GM23248 (cell line): Measurements from ENCODE around the gene CTNNA2. TPM values are rescaled to one million over a fixed set of nuclear protein-coding genes. Genes with fewer than 3 reads are reported as not detected.

Source experiments
- DNase-seq: peaks from one replicate; pipeline ENCODE4 v3.0.0-alpha.2; 2015
- H2AFZ ChIP-seq: fragments of 200-600 bp; sonication (generic); 2 replicates; pipeline ENCODE4 v1.6.1; 2016; ENCODE audit warnings: antibody characterized with exemption
- H3F3A ChIP-seq: fragments of 200-600 bp; sonication (generic); 2 replicates; pipeline ENCODE4 v1.6.1; 2016; ENCODE audit warnings: mild to moderate bottlenecking, antibody characterized with exemption, mixed run types; ENCODE audit not compliant: insufficient read depth
- H3K27ac ChIP-seq: fragments of 200-600 bp; sonication (generic); 2 replicates; pipeline ENCODE4 v1.5.1; 2016; ENCODE audit warnings: mild to moderate bottlenecking
- H3K27me3 ChIP-seq: fragments of 200-600 bp; sonication (generic); replicated peaks from 2 replicates; pipeline ENCODE4 v1.6.1; 2016; ENCODE audit warnings: mild to moderate bottlenecking; ENCODE audit not compliant: insufficient read depth
- H3K36me3 ChIP-seq: fragments of 200-600 bp; sonication (generic); 2 replicates; pipeline ENCODE4 v1.6.1; 2016; ENCODE audit warnings: low read depth, mild to moderate bottlenecking
- H3K4me1 ChIP-seq: fragments of 200-600 bp; sonication (generic); 2 replicates; pipeline ENCODE4 v1.6.1; 2016; ENCODE audit warnings: mild to moderate bottlenecking; ENCODE audit not compliant: insufficient read depth
- H3K4me2 ChIP-seq: fragments of 200-600 bp; sonication (generic); one replicate; pipeline ENCODE4 v1.6.1; 2016; ENCODE audit warnings: mild to moderate bottlenecking; ENCODE audit not compliant: unreplicated experiment
- H3K4me3 ChIP-seq: fragments of 200-600 bp; sonication (generic); 2 replicates; pipeline ENCODE4 v1.5.1; 2016; ENCODE audit warnings: mild to moderate bottlenecking
- H3K79me2 ChIP-seq: fragments of 200-600 bp; sonication (generic); 2 replicates; pipeline ENCODE4 v1.6.1; 2016; ENCODE audit warnings: mild to moderate bottlenecking; ENCODE audit not compliant: insufficient read depth
- H3K9ac ChIP-seq: fragments of 200-600 bp; sonication (generic); 2 replicates; pipeline ENCODE4 v1.6.1; 2016; ENCODE audit warnings: mild to moderate bottlenecking
- H3K9me2 ChIP-seq: fragments of 200-600 bp; sonication (generic); 2 replicates; pipeline ENCODE4 v1.6.1; 2016; ENCODE audit warnings: mixed run types, mild to moderate bottlenecking, moderate library complexity; ENCODE audit not compliant: insufficient read depth
- H3K9me3 ChIP-seq: fragments of 200-600 bp; sonication (generic); one replicate; pipeline ENCODE4 v1.6.1; 2017; ENCODE audit warnings: low read depth
- H4K20me1 ChIP-seq: fragments of 200-600 bp; sonication (generic); 2 replicates; pipeline ENCODE4 v1.6.0; 2016; ENCODE audit not compliant: insufficient read depth
- EZH2 ChIP-seq: fragments of 200-600 bp; sonication (generic); IDR thresholded peaks from 2 replicates; pipeline ENCODE4 v1.6.1; 2018; ENCODE audit warnings: antibody characterized with exemption, mild to moderate bottlenecking; ENCODE audit not compliant: insufficient read depth, poor library complexity, severe bottlenecking
- EZH2phosphoT487 ChIP-seq: fragments of 200-600 bp; sonication (generic); IDR thresholded peaks from 2 replicates; pipeline ENCODE4 v1.6.1; 2018; ENCODE audit warnings: antibody characterized with exemption, moderate library complexity, mild to moderate bottlenecking, low read depth; ENCODE audit not compliant: insufficient read depth
- WGBS, 2 experiments: methylation state at CpG; one replicate each; pipeline ENCODE4 v1.1.6; 2015 to 2017; ENCODE audit warnings: low lambda C conversion rate in 2 of 2, low coverage in 1 of 2; ENCODE audit errors: missing lambda C conversion rate in 2 of 2; 5-methylcytosine and 5-hydroxymethylcytosine counted together
- in situ Hi-C: fragments of 300-500 bp; cut with MboI; formaldehyde crosslinking; loops from 2 replicates; pipeline ENCODE4 v1.15.0; 2020
- polyA plus RNA-seq: library from polyadenylated mRNA; unstranded; fragments of >200 nt; fragmentation: Nextera tagmentation; extraction: Ambion mirVana; gene quantifications from 2 replicates; pipeline ENCODE4 v1.2.1, GENCODE V29; 2016
- total RNA-seq: library from RNA; depleted of rRNA; stranded (reverse); fragments of >200 nt; shearing (Covaris generic); gene quantifications from 2 replicates; pipeline ENCODE4 v1.2.3, GENCODE V29; 2014

Gene CTNNA2
- total and polyA plus RNA-seq, 2 experiments from 2014 or later, result not detected

DNA sequence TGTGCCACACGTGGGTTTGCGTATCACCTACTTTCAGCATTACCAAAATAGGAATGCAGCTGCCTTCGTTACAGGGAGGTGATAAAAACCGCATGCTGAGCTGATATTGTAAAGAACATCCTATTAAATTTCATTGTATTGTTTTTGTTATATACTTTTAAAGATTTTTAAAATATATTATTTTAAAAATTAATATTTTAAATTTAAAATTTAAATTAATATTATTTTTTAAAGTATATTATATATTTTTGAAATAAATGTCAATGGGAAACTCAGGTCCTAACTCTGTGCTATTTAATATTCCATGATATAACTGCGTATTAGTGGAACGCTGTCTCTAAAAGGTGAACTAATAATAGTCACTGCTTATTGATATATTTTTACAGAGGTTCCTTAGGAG lies 51.2 kb downstream of the CTNNA2 start:
- H4K20me1 ChIP-seq, result no peaks in the 10 kb centered on the region
- TF ChIP-seq EZH2phosphoT487, result no peak
- TF ChIP-seq EZH2, result no peak
- H3K4me3 ChIP-seq, result no peak overlapping the region
- H3K9ac ChIP-seq, result no peak overlapping the region
- H3K4me1 ChIP-seq, result no peaks in the 10 kb centered on the region
- H3F3A ChIP-seq, result no peaks in the 10 kb centered on the region
- no peak for DNase-seq
- no peak overlapping the region for H3K27ac ChIP-seq
- H3K9me2 ChIP-seq, result no peaks in the 10 kb centered on the region
- no peak overlapping the region for H3K4me2 ChIP-seq
- no peaks in the 10 kb centered on the region for H3K36me3 ChIP-seq
- 30 to 35% methylated on average over 6 of the region's 6 CpGs for WGBS, 2 experiments
- H3K9me3 ChIP-seq, result no peaks in the 10 kb centered on the region
- no peaks in the 10 kb centered on the region for H3K27me3 ChIP-seq
- in situ Hi-C loops, result no loop called here
- H3K79me2 ChIP-seq, result no peaks in the 10 kb centered on the region
- H2AFZ ChIP-seq, result no peak overlapping the region

- Histone ChIP-seq H3K27me3 (no peaks in the 10 kb centered on the region), H3F3A (no peaks in the 10 kb centered on the region), H3K4me1 (no peaks in the 10 kb centered on the region), H3K9me2 (no peaks in the 10 kb centered on the region), H3K4me2 (no peak overlapping the region), H3K9ac (no peak overlapping the region), H3K4me3 (no peak overlapping the region), H3K27ac (no peak overlapping the region), H3K9me3 (no peaks in the 10 kb centered on the region), H2AFZ (no peak overlapping the region), H3K79me2 (no peaks in the 10 kb centered on the region), H3K36me3 (no peaks in the 10 kb centered on the region), H4K20me1 (no peaks in the 10 kb centered on the region)
- TF ChIP-seq EZH2phosphoT487 (no peak), EZH2 (no peak)
- no peak for DNase-seq
- in situ Hi-C loops, result no loop called here
- WGBS, 2 experiments, result 6 to 9% methylated on average over 5 of the region's 5 CpGs
Observed at GRCh38 chr2:79569048-79569447, 56.2 kb downstream of the CTNNA2 start.

- Histone ChIP-seq H3K4me3 (no peak overlapping the region), H3K27me3 (no peaks in the 10 kb centered on the region), H3K9ac (no peak overlapping the region), H4K20me1 (no peaks in the 10 kb centered on the region), H3K4me2 (no peak overlapping the region), H3K9me3 (no peaks in the 10 kb centered on the region), H2AFZ (no peak overlapping the region), H3K79me2 (no peaks in the 10 kb centered on the region), H3F3A (no peaks in the 10 kb centered on the region), H3K27ac (no peak overlapping the region), H3K9me2 (no peaks in the 10 kb centered on the region), H3K4me1 (no peaks in the 10 kb centered on the region), H3K36me3 (no peaks in the 10 kb centered on the region)
- DNase-seq, result no peak
- in situ Hi-C loops, result no loop called here
- 10 to 14% methylated on average over 6 of the region's 6 CpGs for WGBS, 2 experiments
- TF ChIP-seq EZH2phosphoT487 (no peak), EZH2 (no peak)
Observed at GRCh38 chr2:79573895-79574674, 61.2 kb downstream of the CTNNA2 start.

- WGBS, 2 experiments, result 5 to 8% methylated on average over 4 of the region's 4 CpGs
- Histone ChIP-seq H3K4me2 (no peak overlapping the region), H2AFZ (no peak overlapping the region), H3K9me3 (no peaks in the 10 kb centered on the region), H3K9ac (no peak overlapping the region), H4K20me1 (no peaks in the 10 kb centered on the region), H3K4me1 (no peaks in the 10 kb centered on the region), H3K27ac (no peak overlapping the region), H3K79me2 (no peaks in the 10 kb centered on the region), H3K9me2 (no peaks in the 10 kb centered on the region), H3F3A (no peaks in the 10 kb centered on the region), H3K36me3 (no peaks in the 10 kb centered on the region), H3K27me3 (no peaks in the 10 kb centered on the region), H3K4me3 (no peak overlapping the region)
- TF ChIP-seq EZH2 (no peak), EZH2phosphoT487 (no peak)
- in situ Hi-C loops, result no loop called here
- no peak for DNase-seq
Observed at GRCh38 chr2:79576451-79576850, 63.6 kb downstream of the CTNNA2 start.

- H3K79me2 ChIP-seq, result no peaks in the 10 kb centered on the region
- H3K4me2 ChIP-seq, result no peak overlapping the region
- H3F3A ChIP-seq, result no peaks in the 10 kb centered on the region
- H3K27ac ChIP-seq, result no peak overlapping the region
- H3K27me3 ChIP-seq, result no peaks in the 10 kb centered on the region
- no peak for DNase-seq
- no peaks in the 10 kb centered on the region for H3K36me3 ChIP-seq
- H3K9me3 ChIP-seq, result no peaks in the 10 kb centered on the region
- WGBS, 2 experiments, result 0 to 71% methylated on average over 1 of the region's 1 CpG
- no peak overlapping the region for H3K4me3 ChIP-seq
- no peaks in the 10 kb centered on the region for H4K20me1 ChIP-seq
- no peaks in the 10 kb centered on the region for H3K4me1 ChIP-seq
- TF ChIP-seq EZH2, result no peak
- no peak for TF ChIP-seq EZH2phosphoT487
- no peak overlapping the region for H2AFZ ChIP-seq
- no peak overlapping the region for H3K9ac ChIP-seq
- no peaks in the 10 kb centered on the region for H3K9me2 ChIP-seq
- in situ Hi-C loops, result no loop called here
Observed at GRCh38 chr2:79578952-79579351, 66.1 kb downstream of the CTNNA2 start.
